Measurements from ENCODE around the gene SIL1. TPM values are rescaled to one million over a fixed set of nuclear protein-coding genes. Genes with fewer than 3 reads are reported as not detected.

The SIL1 gene
- total and polyA plus RNA-seq, 7 donors = 7.8 to 60.8 (median 33.0) TPM

DNA sequence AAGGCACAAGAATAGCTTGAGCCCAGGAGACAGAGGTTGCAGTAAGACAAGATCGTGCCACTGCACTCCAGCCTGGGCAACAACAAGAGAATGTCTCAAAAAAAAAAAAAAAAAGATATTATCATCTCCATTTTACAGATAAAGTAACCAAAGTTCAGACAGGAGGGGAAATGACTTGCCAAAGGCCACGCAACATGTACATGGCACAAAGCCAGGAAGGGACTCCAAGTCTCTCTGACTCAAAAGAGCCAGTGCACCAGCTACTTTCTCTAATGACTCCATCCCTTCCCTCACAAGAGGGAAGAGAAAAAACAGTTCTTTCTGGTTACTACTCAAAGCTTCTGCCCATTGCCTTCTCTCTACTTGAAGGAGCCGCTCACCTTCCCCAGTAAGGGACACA is 34.1 kb downstream of the SIL1 start:
- TF ChIP-seq EP300 (IDR thresholded peaks at IDR 0.05) (no peak), POLR2A (IDR thresholded peaks at IDR 0.05) (no peak), POLR2AphosphoS5 (IDR thresholded peaks at IDR 0.05) (no peak)
- TF ChIP-seq, protein P1, sequence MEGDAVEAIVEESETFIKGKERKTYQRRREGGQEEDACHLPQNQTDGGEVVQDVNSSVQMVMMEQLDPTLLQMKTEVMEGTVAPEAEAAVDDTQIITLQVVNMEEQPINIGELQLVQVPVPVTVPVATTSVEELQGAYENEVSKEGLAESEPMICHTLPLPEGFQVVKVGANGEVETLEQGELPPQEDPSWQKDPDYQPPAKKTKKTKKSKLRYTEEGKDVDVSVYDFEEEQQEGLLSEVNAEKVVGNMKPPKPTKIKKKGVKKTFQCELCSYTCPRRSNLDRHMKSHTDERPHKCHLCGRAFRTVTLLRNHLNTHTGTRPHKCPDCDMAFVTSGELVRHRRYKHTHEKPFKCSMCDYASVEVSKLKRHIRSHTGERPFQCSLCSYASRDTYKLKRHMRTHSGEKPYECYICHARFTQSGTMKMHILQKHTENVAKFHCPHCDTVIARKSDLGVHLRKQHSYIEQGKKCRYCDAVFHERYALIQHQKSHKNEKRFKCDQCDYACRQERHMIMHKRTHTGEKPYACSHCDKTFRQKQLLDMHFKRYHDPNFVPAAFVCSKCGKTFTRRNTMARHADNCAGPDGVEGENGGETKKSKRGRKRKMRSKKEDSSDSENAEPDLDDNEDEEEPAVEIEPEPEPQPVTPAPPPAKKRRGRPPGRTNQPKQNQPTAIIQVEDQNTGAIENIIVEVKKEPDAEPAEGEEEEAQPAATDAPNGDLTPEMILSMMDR (IDR thresholded peaks at IDR 0.05) = no peak
- H3K27ac ChIP-seq = no peak overlapping the region
- H3K9me3 ChIP-seq = no peaks in the 10 kb centered on the region
- no peaks in the 10 kb centered on the region for H3K36me3 ChIP-seq
- 87 to 89% methylated on average over 3 of the region's 3 CpGs for WGBS, 2 donors
- no peak for DNase-seq
- no peaks in the 10 kb centered on the region for H3K27me3 ChIP-seq
- no peak overlapping the region for H3K4me3 ChIP-seq
- intact Hi-C loops (cut with DNase I) = no loop called here
- H3K4me1 ChIP-seq = peaks cover 0 to 9% (median 5%) of the 10 kb centered on the region in 4 donors

DNA sequence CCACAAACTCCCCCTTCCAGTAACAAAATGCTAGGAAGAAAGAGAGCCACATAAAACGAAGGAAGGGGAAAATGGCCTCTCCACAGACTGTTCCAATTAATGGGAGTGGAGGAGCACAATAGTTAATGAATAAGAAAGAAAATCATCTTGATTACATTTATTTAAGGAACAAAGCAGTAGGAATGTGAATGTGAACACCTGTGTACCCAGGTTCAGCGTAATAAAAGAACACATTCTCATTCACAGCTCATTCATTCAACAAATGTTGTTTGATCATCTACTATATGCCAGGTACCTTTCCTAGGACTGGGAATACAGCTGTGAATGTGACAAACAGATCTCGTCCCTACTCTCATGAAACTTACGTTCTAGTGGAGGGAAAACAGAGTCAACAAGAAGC is 35.7 kb downstream of the SIL1 start:
- no peak for DNase-seq
- WGBS, 2 donors = 33 to 73% methylated on average over 4 of the region's 4 CpGs
- TF ChIP-seq, protein P1 (IDR thresholded peaks at IDR 0.05) = no peak
- no peak for TF ChIP-seq EP300 (IDR thresholded peaks at IDR 0.05)
- TF ChIP-seq POLR2AphosphoS5 (IDR thresholded peaks at IDR 0.05) = no peak
- intact Hi-C loops (cut with DNase I) = no loop called here
- Histone ChIP-seq H3K27me3 (no peaks in the 10 kb centered on the region), H3K36me3 (no peaks in the 10 kb centered on the region), H3K4me1 (peaks cover 0 to 11% (median 9%) of the 10 kb centered on the region in 4 donors), H3K27ac (no peak overlapping the region), H3K9me3 (no peaks in the 10 kb centered on the region), H3K4me3 (no peak overlapping the region)

DNA sequence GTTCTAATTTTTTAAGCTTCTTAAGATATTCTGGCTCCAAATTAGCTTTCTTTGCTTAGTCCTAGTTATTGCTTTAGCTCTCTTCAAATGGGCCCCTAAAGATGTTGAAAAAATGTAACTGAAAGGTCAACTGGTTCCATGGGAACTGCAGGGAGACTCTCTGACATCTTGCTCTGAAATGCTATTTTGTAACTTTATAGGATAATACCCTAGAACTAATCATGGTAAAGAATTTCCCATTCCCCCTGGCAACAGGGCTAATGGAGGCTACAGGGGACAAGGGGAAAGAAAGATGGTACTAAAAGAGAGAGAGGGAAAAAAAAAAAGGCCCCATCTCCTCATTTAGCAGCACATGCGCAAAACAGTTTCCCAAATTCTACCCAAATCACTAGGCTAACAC is 39.4 kb downstream of the SIL1 start:
- Histone ChIP-seq H3K27ac (no peak overlapping the region), H3K4me1 (peaks cover 0 to 11% (median 9%) of the 10 kb centered on the region in 4 donors), H3K27me3 (no peaks in the 10 kb centered on the region), H3K4me3 (no peak overlapping the region), H3K36me3 (no peaks in the 10 kb centered on the region), H3K9me3 (no peaks in the 10 kb centered on the region)
- TF ChIP-seq POLR2A (IDR thresholded peaks at IDR 0.05) = no peak
- TF ChIP-seq EP300 (IDR thresholded peaks at IDR 0.05) = no peak
- no peak for TF ChIP-seq POLR2AphosphoS5 (IDR thresholded peaks at IDR 0.05)
- TF ChIP-seq, protein P1 (IDR thresholded peaks at IDR 0.05) = no peak
- no peak for DNase-seq
- intact Hi-C loops (cut with DNase I) = no loop called here
- 100% methylated on average over 1 of the region's 1 CpG for WGBS, 2 donors

DNA sequence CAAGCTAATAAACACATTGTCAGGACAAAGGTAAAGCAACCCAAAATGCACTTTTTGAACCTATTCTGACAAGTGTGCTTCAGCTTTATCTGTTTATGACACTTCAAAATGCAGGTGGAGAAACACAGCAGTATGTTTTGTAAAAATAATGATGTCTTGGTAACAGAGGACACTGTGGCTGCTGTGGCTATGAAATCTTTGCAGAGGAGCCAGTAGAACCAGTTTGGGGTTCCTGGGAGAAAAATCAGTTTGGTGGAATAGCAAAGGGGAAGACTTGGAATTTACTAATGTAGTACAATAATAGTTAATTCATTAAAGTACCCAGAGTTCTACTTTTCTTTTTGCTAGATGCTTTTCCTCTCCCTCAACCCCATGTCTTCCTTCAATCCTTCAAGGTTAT is 40.6 kb downstream of the SIL1 start:
- DNase-seq = no peak
- H3K4me3 ChIP-seq = no peak overlapping the region
- H3K27ac ChIP-seq = no peak overlapping the region
- H3K27me3 ChIP-seq = no peaks in the 10 kb centered on the region
- peaks cover 0 to 11% (median 9%) of the 10 kb centered on the region in 4 donors for H3K4me1 ChIP-seq
- H3K9me3 ChIP-seq = no peaks in the 10 kb centered on the region
- H3K36me3 ChIP-seq = no peaks in the 10 kb centered on the region
- TF ChIP-seq, protein P1 (IDR thresholded peaks at IDR 0.05) = no peak
- TF ChIP-seq EP300 (IDR thresholded peaks at IDR 0.05) (no peak), POLR2A (IDR thresholded peaks at IDR 0.05) (no peak), POLR2AphosphoS5 (IDR thresholded peaks at IDR 0.05) (no peak)
- intact Hi-C loops (cut with DNase I) = no loop called here

DNA sequence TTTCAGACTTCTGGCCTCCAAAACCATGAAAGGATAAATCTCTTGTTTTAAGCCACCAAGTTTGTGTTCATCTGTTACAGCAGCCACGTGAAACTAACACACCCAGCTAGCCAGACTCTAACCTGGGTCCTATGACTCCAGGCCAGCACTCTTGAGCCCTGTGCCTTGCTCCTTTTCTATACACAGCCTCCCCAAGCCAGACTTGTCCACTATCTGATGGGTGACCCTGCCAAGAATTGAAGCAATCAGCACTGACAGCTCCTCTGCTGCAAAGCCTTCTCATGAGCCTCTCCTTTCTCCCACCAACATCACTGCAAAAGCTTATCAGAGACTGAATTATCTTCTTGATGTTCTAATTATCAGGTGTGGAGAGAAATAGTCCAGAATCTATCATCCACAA is 41.4 kb downstream of the SIL1 start:
- Histone ChIP-seq H3K27ac (no peak overlapping the region), H3K36me3 (no peaks in the 10 kb centered on the region), H3K4me1 (peaks cover 0 to 11% (median 9%) of the 10 kb centered on the region in 4 donors), H3K9me3 (no peaks in the 10 kb centered on the region), H3K4me3 (no peak overlapping the region), H3K27me3 (no peaks in the 10 kb centered on the region)
- WGBS, 2 donors = 96% methylated on average over 1 of the region's 1 CpG
- no peak for TF ChIP-seq POLR2A (IDR thresholded peaks at IDR 0.05)
- TF ChIP-seq, protein P1 (IDR thresholded peaks at IDR 0.05) = no peak
- TF ChIP-seq EP300 (IDR thresholded peaks at IDR 0.05) = no peak
- no peak for TF ChIP-seq POLR2AphosphoS5 (IDR thresholded peaks at IDR 0.05)
- DNase-seq = no peak
- intact Hi-C loops (cut with DNase I) = no loop called here
